ENCODE data around the gene DSCAM. TPM values are rescaled to one million over a fixed set of nuclear protein-coding genes. Genes with fewer than 3 reads are reported as not detected.

Gene DSCAM
- total and polyA plus RNA-seq, 12 donors: under 0.01 to 0.11 (median 0.07) TPM; not detected in 5

GRCh38 chr21:40465382-40465781 is 381.6 kb downstream of the DSCAM start:
- H3K4me1 ChIP-seq (replicated peaks in 1 of 2): no peaks in the 10 kb centered on the region
- no peak for TF ChIP-seq POLR2A (IDR thresholded peaks at IDR 0.05)
- no peak for TF ChIP-seq CTCF (IDR thresholded peaks at IDR 0.05)
- H3K27ac ChIP-seq: no peak overlapping the region
- H3K4me3 ChIP-seq: no peak overlapping the region
- DNase-seq: no peak
- no peaks in the 10 kb centered on the region for H3K36me3 ChIP-seq (replicated peaks in 1 of 2)
- H3K9me3 ChIP-seq (replicated peaks in 1 of 3): no peaks in the 10 kb centered on the region
- 81 to 89% (median 85%) methylated on average over 7 of the region's 7 CpGs for WGBS, 4 donors
- H3K27me3 ChIP-seq: no peaks in the 10 kb centered on the region
- intact Hi-C loops (cut with DNase I): loop anchor here in 1 of 2 donors (10.0 kb wide), 1 partner anchor 609 kb away; no protein-coding TSS in a partner anchor

GRCh38 chr21:40463176-40463575 is 383.8 kb downstream of the DSCAM start:
- TF ChIP-seq POLR2A (IDR thresholded peaks at IDR 0.05) (no peak), CTCF (IDR thresholded peaks at IDR 0.05) (no peak)

GRCh38 chr21:40461008-40461407 is 385.9 kb downstream of the DSCAM start:
- H3K36me3 ChIP-seq (replicated peaks in 1 of 2): no peaks in the 10 kb centered on the region
- no peaks in the 10 kb centered on the region for H3K9me3 ChIP-seq (replicated peaks in 1 of 3)
- H3K27ac ChIP-seq: no peak overlapping the region
- no peak for TF ChIP-seq POLR2A (IDR thresholded peaks at IDR 0.05)
- TF ChIP-seq CTCF (IDR thresholded peaks at IDR 0.05): no peak
- no peak for DNase-seq
- no peaks in the 10 kb centered on the region for H3K27me3 ChIP-seq
- no peaks in the 10 kb centered on the region for H3K4me1 ChIP-seq (replicated peaks in 1 of 2)
- 52 to 62% (median 55%) methylated on average over 1 of the region's 1 CpG for WGBS, 4 donors
- H3K4me3 ChIP-seq: no peak overlapping the region
- intact Hi-C loops (cut with DNase I): loop anchor here in 1 of 2 donors (10.0 kb wide), 1 partner anchor 614 kb away; no protein-coding TSS in a partner anchor

More at GRCh38 chr21:40463176-40463575, 383.8 kb downstream of the DSCAM start:
- intact Hi-C loops (cut with DNase I): loop anchor here in 1 of 2 donors (10.0 kb wide), 1 partner anchor 612 kb away; no protein-coding TSS in a partner anchor
- no peak overlapping the region for H3K27ac ChIP-seq
- no peaks in the 10 kb centered on the region for H3K4me1 ChIP-seq (replicated peaks in 1 of 2)
- WGBS, 4 donors: 86 to 96% (median 94%) methylated on average over 2 of the region's 2 CpGs
- H3K4me3 ChIP-seq: no peak overlapping the region
- no peak for DNase-seq
- H3K27me3 ChIP-seq: no peaks in the 10 kb centered on the region
- H3K36me3 ChIP-seq (replicated peaks in 1 of 2): no peaks in the 10 kb centered on the region
- no peaks in the 10 kb centered on the region for H3K9me3 ChIP-seq (replicated peaks in 1 of 3)

GRCh38 chr21:40457741-40458140 is 389.2 kb downstream of the DSCAM start:
- intact Hi-C loops (cut with DNase I): no loop called here
- no peak for DNase-seq
- no peaks in the 10 kb centered on the region for H3K27me3 ChIP-seq
- 74 to 86% (median 82%) methylated on average over 2 of the region's 2 CpGs for WGBS, 4 donors
- H3K36me3 ChIP-seq (replicated peaks in 1 of 2): no peaks in the 10 kb centered on the region
- H3K9me3 ChIP-seq (replicated peaks in 1 of 3): no peaks in the 10 kb centered on the region
- no peak overlapping the region for H3K27ac ChIP-seq
- no peak overlapping the region for H3K4me3 ChIP-seq
- H3K4me1 ChIP-seq (replicated peaks in 1 of 2): no peaks in the 10 kb centered on the region
- TF ChIP-seq CTCF (IDR thresholded peaks at IDR 0.05) (no peak), POLR2A (IDR thresholded peaks at IDR 0.05) (no peak)
